Measurements from ENCODE around the gene OR5H2. TPM values are rescaled to one million over a fixed set of nuclear protein-coding genes. Genes with fewer than 3 reads are reported as not detected.

The OR5H2 gene
- total and polyA plus RNA-seq, 2 of the 8 experiments (the other 6 are each of a cell fraction or from before 2014, with no cell fraction given), result not detected

DNA sequence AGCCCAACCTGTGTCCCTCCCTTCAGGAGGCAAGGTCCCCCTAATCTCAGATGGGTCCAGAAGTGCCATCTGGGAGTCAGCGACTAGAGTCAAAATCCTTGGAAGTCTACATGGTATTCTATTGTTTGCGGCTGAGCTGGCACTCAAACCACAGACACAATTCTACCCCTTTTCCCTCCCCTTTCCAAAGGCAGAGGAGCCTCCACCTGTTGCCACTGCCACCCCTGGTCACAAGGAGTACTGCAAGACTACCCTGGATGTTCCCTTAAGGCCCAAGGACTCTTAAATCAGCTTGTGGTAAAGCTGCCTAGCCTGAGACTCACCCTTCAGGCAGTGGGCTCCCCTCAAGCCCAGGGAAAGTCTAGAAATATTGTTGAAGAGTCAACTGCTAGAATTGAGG is 22.6 kb upstream of the OR5H2 start:
- no peak for FAIRE-seq

More for the DNA sequence above, 22.6 kb upstream of the OR5H2 start:
- peaks cover 0 to 3% (median 1%) of the 10 kb centered on the region in 4 experiments; a peak in 2 of 7 replicates for H3K4me1 ChIP-seq (replicated peaks in 1 of 4; ENCODE audit: control insufficient read depth in 3 of 4, insufficient read depth in 4 of 4, low read length in 3 of 4)
- no peak overlapping the region for H2BK120ac ChIP-seq (replicated peaks; ENCODE audit: low read depth, low read length)
- peak overlapping the region; percentile 60 for H3K4ac ChIP-seq (replicated peaks; ENCODE audit: insufficient read length, low read depth, low read length)
- no peak overlapping the region for H3K56ac ChIP-seq (replicated peaks; ENCODE audit: insufficient read length, low read depth, low read length)
- H4K91ac ChIP-seq (replicated peaks; ENCODE audit: insufficient read length, low read length), result no peak overlapping the region
- H3K23ac ChIP-seq (ENCODE audit: insufficient read length), result no peak overlapping the region
- no peak overlapping the region; the same call in 1 of the 2 replicates for H2BK12ac ChIP-seq (ENCODE audit: low read depth, low read length)
- H3K14ac ChIP-seq (ENCODE audit: insufficient read length), result no peak overlapping the region
- H2BK15ac ChIP-seq (ENCODE audit: low read length), result no peak overlapping the region
- H4K20me1 ChIP-seq (replicated peaks in 1 of 2; ENCODE audit: control insufficient read depth in 1 of 2, insufficient read depth in 2 of 2, low read length in 2 of 2), result no peaks in the 10 kb centered on the region
- H3K23me2 ChIP-seq (ENCODE audit: low read depth, low read length), result no peaks in the 10 kb centered on the region
- H4K5ac ChIP-seq (ENCODE audit: insufficient read length, low read depth, low read length), result no peak overlapping the region
- H2BK20ac ChIP-seq (ENCODE audit: low read length), result no peak overlapping the region
- no peak overlapping the region for H3K4me2 ChIP-seq (ENCODE audit: insufficient read depth in 1 of 2, low read depth in 2 of 2, low read length in 2 of 2)
- H2AK5ac ChIP-seq (ENCODE audit: low read depth, low read length), result no peak overlapping the region
- no peak overlapping the region for H3K27ac ChIP-seq (ENCODE audit: low read depth, low read length)
- H3K79me2 ChIP-seq (ENCODE audit: control insufficient read depth in 1 of 2, insufficient read depth in 2 of 2, low read length in 2 of 2), result no peaks in the 10 kb centered on the region
- H3K9ac ChIP-seq (replicated peaks in 1 of 4; ENCODE audit: extremely low read depth in 1 of 4, low read depth in 3 of 4, low read length in 3 of 4), result no peak overlapping the region
- no peaks in the 10 kb centered on the region for H3K79me1 ChIP-seq (ENCODE audit: low read depth, low read length)
- H2AFZ ChIP-seq (ENCODE audit: low read length), result no peak overlapping the region; the same call in 1 of the 2 replicates
- H4K8ac ChIP-seq (ENCODE audit: extremely low read depth, insufficient read depth, low read length), result no peak overlapping the region
- no peak overlapping the region for H3K18ac ChIP-seq (ENCODE audit: extremely low read depth, low read length)
- TF ChIP-seq RAD21 (IDR thresholded peaks at IDR 0.05 in 1 of 2, conservative IDR thresholded peaks at IDR 0.05 in 1 of 2; ENCODE audit: low read depth in 2 of 2, low read length in 2 of 2), result peak; percentile 23 to 44; a peak in 2 of 4 replicates
- no peak for TF ChIP-seq KDM1A (IDR thresholded peaks at IDR 0.05; ENCODE audit: borderline replicate concordance, low read length)
- TF ChIP-seq, protein P1, sequence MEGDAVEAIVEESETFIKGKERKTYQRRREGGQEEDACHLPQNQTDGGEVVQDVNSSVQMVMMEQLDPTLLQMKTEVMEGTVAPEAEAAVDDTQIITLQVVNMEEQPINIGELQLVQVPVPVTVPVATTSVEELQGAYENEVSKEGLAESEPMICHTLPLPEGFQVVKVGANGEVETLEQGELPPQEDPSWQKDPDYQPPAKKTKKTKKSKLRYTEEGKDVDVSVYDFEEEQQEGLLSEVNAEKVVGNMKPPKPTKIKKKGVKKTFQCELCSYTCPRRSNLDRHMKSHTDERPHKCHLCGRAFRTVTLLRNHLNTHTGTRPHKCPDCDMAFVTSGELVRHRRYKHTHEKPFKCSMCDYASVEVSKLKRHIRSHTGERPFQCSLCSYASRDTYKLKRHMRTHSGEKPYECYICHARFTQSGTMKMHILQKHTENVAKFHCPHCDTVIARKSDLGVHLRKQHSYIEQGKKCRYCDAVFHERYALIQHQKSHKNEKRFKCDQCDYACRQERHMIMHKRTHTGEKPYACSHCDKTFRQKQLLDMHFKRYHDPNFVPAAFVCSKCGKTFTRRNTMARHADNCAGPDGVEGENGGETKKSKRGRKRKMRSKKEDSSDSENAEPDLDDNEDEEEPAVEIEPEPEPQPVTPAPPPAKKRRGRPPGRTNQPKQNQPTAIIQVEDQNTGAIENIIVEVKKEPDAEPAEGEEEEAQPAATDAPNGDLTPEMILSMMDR (IDR thresholded peaks at IDR 0.05; ENCODE audit: control extremely low read depth in 1 of 3, insufficient read depth in 1 of 3, low read depth in 1 of 3, low read length in 3 of 3), result peak; percentile 28 to 67 (median 48); a peak in 3 of 4 replicates
- TF ChIP-seq KDM4A (IDR thresholded peaks at IDR 0.05; ENCODE audit: low read depth, low read length, severe bottlenecking), result no peak
- TF ChIP-seq BACH1 (IDR thresholded peaks at IDR 0.05; ENCODE audit: low read length), result no peak
- no peak for TF ChIP-seq RBBP5 (IDR thresholded peaks at IDR 0.05; ENCODE audit: borderline replicate concordance, low read depth, low read length)
- TF ChIP-seq TEAD4 (IDR thresholded peaks at IDR 0.05; ENCODE audit: low read depth, low read length), result no peak
- TF ChIP-seq JUN (IDR thresholded peaks at IDR 0.05; ENCODE audit: low read depth, low read length), result no peak
- no peak for TF ChIP-seq EP300 (IDR thresholded peaks at IDR 0.05; ENCODE audit: borderline replicate concordance in 1 of 2, low read depth in 2 of 2, low read length in 2 of 2)
- no peak for TF ChIP-seq POLR2AphosphoS5 (IDR thresholded peaks at IDR 0.05; ENCODE audit: low read depth, low read length)
- H2BK5ac ChIP-seq (ENCODE audit: low read depth, low read length), result no peak overlapping the region; the same call in 1 of the 2 replicates
- WGBS, 2 experiments (ENCODE audit: extremely low coverage in 1 of 2, insufficient coverage in 1 of 2, insufficient read length in 1 of 2, insufficient replicate concordance in 2 of 2, low coverage in 1 of 2, low lambda C conversion rate in 2 of 2, missing lambda C conversion rate in 1 of 2), result 68% methylated on average over 2 of the region's 2 CpGs; no CpG with 5 or more reads in 1 of the 2 experiments
- CTCF ChIA-PET (ENCODE audit: partially characterized antibody), result interaction anchor here (0.6 to 2.9 kb wide), 24 partner anchors 9 to 221 kb away, joined by 3 to 18 read pairs (median 4); no protein-coding TSS in a partner anchor
- no peak overlapping the region for H3K4me3 ChIP-seq (ENCODE audit: extremely low read depth in 1 of 4, insufficient read depth in 2 of 4, low read depth in 3 of 4, low read length in 4 of 4)
- peaks cover 0 to 1% (median 0%) of the 10 kb centered on the region in 4 experiments; a peak in 1 of 7 replicates for H3K27me3 ChIP-seq (replicated peaks in 1 of 4; ENCODE audit: control insufficient read depth in 3 of 4, extremely low read depth in 1 of 4, insufficient read depth in 3 of 4, low read length in 3 of 4)
- 0 out of 4 replicates have a peak, but pooled peaks cover 0 to 3% of the 10 kb centered on the region in 2 experiments for H3K9me3 ChIP-seq (ENCODE audit: insufficient read depth in 2 of 2, low read depth in 1 of 2, low read length in 1 of 2)
- POLR2A ChIA-PET (ENCODE audit: partially characterized antibody), result no interaction called here
- peak in 1 of 2 experiments; percentile 73 for DNase-seq (ENCODE audit: low read depth in 1 of 2, low spot score in 2 of 2)
- no peaks in the 10 kb centered on the region for H3K36me3 ChIP-seq (ENCODE audit: control insufficient read depth in 2 of 4, insufficient read depth in 4 of 4, low read length in 3 of 4)
